DMS53 treated with DMSO at 0.1 percent for 48 hours (cell line): Measurements from ENCODE around the gene ECHS1.

ENCODE experiments used
- DNase-seq: peaks from one replicate; lab custom pipeline; 2025; ENCODE audit not compliant: unreplicated experiment; lab: John Stamatoyannopoulos, UW

Gene ECHS1

DNA sequence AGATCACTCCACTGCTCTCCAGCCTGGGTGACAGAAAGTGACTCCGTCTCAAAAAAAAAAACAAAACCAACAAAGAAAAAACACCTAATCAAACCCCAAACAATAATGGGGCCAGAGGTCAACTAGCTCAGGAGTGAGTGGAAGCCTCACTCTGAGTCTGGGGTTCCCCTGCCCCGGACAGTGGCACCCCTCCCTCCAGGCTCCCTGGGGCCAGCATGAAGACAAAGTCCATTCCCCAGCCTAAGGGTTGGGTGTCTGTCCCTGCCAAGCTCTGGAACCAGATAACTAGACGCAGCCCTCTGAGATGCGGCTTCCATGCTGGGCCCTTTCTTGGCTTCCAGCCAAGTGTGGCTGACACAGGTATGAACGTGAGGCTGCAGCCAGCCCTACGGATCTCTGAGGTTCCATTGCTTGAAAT lies 13.6 kb downstream of the ECHS1 start:
- peak; percentile 14 for DNase-seq

DNA sequence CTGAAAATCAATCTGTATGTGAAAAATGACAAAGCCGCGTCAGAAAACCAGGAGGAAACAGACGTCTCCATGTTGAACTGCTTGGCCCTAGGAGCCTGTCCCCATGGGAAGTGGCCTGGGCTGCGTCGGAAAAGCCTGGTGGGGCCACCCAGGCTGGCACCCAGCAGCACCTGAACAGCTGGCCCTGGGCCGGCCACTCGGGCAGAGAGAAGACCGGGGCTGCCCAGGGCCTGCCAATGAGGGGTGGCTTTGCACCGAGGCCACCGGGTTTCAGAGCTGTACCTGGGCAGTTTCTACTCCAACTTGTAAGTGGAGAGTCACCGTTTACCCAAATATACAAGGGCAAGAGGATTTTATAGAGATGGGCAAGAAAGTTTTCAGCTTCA lies 14.2 kb downstream of the ECHS1 start:
- no peak for DNase-seq

DNA sequence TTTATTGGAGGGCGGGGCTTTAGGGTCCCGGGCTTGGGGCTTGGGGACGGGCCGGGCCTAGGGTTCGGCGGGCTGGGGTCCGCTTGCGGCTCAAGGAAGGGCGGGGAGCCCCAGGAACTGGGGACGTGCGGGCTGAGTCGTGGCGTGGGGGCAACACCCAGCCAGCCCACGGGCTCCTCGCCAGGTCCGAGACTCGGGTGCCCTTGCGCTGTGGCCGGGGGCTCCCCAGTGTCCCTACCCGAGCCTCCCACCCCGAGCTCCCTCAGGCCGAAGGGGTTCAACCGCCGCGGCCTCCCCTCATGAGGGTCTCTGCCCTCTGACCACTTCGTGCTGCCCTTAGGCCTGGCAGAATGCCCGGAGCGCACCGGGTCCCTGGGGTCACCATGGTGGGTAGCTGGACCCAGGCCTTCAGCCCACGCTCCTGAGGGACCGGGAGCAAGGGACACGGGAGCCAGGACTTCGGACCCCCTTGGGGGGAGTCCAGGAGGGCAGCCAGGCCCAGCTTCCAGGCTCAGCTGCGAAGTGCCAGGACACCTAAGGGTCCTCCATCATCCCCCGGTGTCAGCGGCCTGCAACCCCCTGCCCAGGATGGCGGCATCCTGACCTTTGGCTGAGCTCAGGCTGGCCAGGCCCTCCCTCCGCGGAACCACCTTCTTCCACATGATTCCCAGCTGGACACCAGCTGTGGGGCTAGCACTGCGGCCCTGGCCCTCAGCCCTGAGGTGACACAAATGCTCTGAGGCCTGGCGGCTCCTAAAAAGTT lies 14.8 kb downstream of the ECHS1 start:
- no peak for DNase-seq

DNA sequence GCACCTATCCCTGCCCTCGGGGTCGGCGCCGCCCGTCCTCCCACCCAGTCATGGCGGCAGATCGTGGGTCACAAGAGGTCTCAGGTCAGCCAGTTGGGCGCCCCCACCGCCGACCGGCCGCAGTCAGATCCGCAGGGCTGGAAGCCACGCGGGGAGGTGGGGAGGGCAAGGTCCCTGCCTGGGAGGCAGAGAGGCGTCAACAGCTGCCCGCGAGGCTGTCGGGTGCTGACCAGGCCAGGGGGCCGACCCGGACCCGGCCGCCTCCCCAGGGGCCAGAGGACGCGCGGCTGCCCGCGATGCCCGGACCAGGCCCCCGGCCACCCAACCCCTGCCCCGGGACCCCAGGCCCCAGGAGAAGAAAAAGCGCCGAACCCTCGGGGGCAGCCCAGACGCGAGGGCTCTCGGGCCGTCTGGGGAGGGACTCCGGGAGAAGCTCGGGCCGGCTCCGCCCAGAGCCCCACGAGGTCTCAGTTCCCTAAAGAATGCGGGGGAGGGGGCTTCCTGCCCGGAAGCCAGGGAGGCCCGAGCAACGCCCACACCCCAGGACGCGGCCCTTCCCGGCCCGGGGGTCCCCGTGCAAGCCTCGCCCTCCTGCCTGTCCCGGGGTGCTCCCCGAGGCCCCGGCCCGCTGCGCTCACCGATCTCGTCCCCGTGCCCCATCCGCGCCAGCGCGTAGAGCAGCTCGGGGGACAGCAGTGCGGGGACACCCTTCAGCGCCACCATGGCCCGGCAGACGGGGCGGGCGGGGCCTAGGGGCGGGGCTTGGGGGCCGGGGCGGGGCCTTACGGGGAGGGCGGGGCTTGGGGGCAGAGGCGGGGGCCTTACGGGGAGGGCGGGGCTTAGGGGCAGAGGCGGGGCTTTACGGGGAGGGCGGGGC lies 15.6 kb downstream of the ECHS1 start, which contains the start of gene FUOM:
TSS of gene FUOM (minus strand) at position 735 of the 877 bp plus-strand sequence. CDS start at position 723, 12 bp downstream.
- peak; percentile 13 for DNase-seq

DNA sequence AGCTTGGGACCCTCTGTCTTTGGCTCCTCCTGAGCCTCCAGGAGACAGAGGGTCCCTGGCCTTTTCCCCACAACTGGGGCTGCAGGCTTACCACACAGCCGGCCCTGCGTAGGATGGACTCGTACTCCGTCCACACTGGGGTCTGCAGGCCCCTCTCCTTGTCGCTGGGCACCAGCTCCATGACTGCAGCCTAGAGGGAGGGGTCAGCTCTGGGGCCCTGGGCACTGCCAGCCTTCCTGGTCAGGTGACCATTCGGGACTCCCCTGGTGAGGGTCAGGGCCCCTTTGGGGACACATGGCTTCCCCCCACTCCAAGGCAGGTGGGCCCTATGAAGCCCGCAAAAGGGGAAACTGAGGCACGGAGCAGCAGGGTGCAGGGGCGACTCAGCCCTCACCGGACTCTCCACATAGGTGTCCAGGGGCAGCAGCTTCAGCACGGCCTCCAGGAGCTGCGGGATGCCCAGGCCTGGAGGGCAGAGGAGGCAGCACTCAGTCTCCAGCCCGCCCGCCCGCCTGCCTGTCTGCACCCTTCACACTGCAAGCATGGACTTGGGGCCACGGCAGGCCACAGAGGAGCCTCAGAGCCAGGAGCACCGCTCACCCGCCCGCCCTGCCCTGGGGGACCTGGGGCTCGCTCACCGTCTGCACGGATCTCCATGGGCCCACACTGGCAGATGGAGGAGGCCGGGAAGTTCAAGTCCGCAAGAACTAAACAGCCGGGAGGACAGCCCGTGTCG lies 16.4 kb downstream of the ECHS1 start:
- DNase-seq: no peak

DNA sequence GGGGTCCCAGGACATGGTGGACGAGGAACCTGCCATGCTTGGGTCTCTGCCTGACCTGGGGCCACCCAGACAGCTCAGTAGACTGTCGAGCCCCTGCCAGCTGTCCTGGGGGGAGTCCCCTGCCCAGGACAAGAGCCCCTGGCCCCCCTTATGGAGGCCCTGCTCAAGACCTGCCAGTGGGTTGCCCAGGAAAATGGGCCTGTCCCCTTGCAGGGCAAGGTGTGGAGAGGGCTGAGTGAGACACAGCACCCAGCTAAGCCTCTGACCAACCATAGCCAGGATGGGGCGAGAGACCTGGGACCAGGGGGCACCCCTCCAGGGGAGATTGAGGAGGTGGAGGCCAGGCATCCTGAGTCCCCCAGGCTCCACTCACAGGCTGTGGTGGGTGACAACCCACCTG lies 17.2 kb downstream of the ECHS1 start:
- DNase-seq: no peak

DNA sequence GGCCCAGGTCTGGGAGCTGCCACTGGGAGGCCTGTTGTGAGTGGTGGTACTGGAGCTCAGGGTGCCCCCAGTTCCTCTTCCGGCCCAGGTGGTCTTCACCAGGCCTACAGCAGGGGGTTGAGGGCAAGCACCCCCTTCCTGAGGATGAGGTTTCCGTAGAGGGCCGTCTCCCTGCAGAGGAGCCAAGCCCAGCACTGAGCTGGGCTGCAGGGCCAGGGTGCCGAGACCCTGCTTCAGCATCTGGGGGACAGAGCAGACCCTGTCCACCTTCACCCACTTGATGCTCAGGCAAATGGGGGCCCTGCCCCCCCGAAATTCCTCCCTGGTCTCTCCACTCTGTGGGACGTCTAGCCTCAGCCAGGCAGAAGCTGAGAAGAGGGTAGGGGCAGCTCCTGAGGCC lies 17.9 kb downstream of the ECHS1 start:
- no peak for DNase-seq

DNA sequence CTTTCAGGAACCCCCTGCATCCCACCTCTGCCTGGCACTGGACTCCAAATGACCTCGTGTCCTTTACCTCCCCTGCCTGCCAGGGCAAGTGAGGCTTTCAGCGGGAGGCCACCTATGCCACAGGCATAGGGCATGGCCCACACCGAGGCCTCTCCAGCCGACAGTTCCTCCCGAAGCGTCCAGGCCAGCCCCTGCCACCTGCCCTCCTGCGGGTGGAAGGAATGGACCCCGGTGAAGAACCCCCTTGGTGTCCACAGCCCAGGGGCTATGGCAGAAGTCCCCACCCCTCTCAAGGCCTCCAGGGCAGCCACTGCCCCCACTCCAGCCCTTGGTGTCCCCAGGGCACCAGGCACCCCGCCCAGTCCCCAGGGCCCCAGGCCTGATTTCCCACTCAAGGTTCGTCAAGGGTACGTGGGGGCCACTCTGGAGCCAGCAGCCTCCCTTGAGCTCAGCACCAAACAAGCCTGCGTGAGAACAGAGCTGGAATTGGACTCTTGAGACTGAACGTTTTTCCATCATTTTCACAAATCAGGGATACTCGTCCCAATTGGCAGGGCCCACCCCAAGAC lies 18.4 kb downstream of the ECHS1 start:
- no peak for DNase-seq

DNA sequence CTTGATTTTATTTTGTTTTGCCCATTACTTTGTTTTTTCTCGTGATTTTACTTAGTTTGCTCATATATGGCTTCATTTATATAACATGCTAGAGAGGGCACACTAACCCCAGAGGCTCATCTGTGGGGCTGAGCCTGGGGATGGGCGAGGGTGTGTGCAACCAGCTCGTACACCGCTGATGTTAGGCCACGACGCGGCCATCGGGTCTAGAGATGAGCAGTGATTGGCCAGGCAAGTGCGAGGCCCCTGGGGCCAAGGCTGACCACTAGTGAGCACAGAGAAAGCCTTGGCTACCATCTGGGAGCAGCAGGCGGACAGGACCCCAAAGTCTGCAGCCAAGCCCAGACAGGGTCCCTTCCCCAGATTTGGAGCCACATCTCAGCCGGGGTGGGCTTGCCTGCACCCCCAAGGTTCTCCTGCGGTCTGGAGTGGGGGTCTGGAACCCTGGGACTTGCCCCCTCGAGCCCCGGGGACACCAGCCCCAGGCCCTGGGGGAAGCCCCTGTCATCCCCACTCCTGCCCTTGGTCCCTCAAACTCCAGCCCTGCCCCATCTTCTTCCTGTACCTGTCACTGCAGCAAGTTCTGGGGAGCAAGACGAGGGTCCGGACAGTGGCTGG lies 19.1 kb downstream of the ECHS1 start:
- no peak for DNase-seq

DNA sequence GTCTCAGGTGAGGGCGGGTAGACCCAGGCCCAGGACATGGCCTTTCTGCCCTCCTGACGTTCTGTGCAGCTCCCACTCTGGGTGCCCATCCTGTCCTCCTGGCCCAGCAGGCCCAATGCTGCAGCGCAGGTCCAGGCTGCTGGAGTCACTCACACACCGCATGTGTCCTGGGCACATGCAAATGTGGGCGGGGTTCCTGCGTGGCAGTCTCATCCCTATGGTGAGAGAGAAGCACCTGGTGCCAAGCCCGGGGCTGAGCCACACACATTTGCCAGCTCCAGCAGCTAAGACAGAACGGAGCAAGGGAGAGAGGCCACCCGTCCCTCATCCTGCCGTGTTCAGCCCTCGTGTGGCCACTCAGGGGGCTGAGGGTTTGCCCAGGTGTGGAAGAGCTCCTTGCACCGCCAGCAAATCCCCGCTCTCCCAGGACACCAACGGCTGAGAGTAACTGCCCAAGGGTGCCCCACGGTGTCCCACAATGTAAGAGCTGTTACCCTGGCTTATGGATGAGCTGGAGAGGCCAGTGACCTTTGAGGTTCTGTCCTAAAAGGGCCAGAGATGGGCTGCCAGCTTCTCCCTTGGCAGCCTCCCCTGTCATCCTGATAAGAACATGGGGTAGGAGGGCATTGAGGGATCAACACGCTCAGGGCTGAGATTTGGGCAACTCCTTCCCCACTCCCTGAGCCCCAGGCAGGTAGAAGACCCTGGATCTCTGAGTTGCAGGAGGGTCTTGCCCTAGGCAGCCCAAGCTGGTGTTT lies 19.8 kb downstream of the ECHS1 start:
- no peak for DNase-seq

DNA sequence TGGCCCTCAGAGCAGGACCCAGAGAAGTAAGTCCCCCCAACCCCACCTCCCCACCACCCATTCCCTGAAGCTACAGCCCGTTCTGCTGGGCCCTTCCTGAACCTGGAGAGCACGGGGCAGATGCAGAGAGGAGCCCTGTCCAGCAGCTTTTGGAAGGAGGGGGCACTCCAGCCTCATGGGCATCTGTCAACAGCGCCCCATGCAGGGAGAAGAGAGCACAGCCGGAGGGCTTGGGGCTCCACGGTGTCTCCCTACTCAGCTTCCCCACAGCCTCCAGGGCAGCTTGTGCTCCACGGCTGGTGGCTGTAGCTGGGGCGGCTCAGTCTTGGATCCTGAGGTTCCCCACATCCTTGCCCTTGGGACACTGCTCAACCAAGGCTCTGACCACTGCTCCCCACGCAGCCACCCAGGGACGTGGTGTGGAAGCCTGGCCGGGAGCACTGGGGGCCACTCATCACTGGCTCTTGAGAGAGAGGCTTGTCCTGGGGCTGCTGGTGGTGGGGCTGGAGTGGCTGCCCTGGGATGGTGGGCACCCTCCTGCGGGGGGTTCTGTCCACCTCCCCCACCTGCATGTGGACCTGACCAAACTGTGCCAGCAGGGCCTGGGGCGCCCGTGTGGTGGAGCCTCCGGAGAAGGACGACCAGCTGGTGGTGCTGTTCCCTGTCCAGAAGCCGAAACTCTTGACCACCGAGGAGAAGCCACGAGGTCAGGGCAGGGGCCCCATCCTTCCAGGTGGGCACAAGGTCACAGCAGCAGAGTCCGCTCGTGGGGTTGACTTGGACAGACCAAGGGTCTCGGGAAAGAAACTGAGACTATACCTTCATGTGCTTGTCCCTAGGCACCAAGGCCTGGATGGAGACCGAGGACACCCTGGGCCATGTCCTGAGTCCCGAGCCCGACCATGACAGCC lies 21.5 kb downstream of the ECHS1 start:
- no peak for DNase-seq

DNA sequence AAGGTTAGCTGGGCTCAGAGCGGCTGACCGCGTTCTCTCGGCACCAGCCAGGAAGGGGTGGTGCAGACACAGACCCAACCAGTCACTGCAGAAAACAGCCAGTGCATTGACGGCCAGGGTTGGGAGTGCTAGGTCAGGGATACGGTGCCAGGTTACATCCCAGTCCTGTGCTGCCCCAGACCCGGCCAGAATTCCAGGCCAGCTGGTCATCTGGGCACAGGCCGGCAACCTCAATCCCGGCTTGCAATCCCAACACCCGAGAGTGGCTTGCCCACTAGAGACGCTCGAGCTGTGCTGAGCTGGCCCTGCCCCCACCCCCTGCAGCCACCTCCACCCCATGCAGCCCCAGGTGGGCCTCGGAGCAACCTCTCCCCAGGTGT lies 22.2 kb downstream of the ECHS1 start:
- no peak for DNase-seq

DNA sequence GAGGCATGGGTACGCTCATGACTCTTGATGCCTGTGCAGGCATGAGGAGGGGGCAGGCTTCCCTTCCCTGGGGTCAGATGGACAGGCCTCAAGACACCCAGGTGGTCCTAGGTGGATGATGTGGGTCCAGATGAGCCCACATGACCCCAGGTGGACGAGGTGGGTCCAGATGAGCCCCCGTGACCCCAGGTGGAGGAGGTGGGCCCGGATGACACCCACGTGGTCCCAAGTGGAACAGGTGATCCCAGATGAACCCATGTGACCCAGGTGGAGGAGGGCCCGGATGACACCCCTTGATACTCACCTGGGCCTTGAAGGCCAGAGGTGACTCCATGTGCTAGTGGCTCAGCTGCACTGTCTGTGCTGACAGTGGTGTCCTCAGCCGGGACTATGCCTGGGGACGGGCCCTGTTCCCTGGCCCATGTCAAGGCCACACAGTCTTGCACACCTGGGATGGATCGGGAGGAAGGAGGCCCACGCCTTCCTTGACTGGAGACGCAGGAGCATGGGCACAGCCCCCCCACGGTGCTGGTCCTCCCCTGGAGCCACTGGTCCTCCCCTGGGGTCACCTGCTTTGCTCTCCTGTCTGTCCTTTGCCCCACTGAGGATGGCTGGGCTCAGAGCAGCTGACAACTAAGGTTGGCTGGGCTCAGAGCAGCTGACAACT lies 22.7 kb downstream of the ECHS1 start:
- DNase-seq: no peak

DNA sequence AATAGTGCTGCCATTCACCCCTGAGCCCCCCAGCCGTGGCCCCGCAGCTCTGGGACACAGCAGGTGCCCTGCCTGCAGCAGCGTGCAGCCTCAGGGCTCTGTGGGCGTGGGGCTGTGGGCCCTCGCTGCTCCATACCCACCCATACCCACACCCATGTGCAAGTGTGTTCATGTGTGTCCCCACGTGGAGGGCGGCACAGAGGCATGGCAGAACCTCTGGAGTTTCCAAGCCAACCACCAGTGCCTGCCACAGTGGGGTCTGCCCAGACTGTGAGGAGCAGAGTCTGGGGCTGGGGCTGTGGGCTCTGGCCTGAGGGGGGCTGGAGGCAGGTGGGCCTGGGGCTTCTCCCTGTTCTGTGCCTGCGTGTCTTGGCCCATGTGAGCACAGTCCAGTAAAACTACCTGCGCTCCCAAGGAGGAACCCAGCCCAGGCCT lies 23.6 kb downstream of the ECHS1 start:
- DNase-seq: no peak

DNA sequence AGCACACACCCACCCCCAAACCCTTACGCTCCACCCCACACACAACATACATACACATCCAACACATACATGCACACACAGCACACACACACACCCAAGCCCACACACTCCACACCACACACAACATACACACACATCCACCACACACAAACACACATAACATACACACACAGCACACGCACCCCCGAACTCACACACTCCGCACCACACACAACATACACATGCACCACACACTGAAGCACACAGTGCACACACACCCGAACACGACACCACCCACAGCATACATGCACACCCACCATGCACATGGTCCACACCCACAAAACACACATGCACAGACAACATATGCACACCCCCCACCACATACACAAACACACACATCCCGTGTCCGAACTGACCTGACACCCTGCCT lies 24.0 kb downstream of the ECHS1 start:
- no peak for DNase-seq

DNA sequence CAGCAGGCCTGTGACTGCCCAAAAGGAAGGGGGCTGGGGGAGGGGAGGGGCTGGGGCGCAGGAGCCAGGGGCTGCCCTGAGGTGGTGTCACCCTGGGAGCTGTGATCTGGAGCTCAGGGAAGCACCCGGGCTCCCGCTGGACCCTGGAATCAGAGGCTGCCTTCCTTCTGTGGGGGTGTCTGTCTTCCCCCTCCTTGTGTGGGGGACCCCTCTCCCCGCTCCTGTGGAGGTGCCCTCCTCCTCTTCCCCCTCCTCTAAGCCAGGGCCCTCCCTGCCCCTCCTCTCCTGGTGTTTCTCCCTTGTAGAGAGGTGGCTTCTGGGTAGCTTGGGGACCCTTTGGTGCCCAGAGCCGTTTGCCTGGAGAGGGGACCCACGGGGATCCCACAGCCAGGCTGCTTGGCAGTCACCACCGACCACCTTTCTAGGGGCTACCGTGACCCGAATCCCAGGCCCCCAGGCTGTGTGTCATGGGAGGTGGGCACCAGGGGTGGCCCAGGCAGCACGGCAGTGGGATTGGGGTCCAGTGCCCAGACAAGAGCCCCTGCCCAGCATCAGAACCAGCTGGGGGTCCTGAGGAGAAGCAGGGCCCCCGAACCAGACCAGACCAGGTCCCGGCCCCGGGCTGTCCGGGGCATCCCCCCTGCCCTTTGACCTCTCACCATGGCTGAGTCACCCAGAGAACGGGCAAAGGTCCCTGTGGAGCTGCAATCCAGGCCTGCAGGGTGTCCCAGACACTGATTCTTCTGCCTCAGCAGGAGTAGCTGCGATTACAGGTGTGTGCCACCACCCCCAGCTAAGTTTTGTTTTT lies 25.2 kb downstream of the ECHS1 start:
- no peak for DNase-seq

DNA sequence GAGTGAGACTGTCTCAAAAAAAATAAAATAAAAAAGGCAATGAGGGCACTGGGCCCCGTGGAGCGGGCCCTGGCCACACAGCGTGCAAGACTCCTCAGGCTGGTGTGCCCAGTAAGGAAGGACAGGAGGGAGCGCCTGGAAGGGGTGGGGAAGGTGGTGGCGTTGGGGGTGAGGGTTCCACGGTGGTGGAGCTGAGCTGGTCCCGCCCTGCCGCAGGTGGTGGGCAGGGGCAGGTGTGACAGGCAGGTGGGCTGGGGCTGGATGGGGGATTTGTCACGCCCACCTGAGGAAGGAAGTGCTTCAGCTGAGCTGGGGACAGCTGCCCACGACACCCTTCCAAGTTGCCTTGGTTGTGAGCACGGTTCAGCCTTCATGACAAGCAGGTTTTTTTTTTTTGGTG lies 26.7 kb downstream of the ECHS1 start:
- no peak for DNase-seq

DNA sequence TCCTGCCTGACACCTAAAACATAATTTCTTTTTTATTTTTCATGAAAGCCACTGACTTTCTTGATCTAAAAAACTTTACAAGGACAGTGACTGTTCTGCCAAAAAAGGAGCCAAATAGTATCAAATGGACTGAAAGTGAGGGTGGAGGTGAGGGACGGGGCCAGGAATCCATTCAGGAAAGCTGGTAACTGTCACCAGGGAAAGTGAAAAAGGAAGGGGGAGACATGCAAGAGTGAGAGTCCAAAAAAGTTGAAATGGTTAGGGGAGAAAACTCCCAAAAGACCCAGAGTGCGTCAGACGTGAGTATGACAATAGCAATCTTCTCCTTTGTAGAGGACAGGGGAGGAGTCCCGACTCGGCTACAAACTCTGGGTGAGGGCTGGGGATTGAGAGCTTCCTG lies 28.9 kb downstream of the ECHS1 start:
- no peak for DNase-seq
